ENCODE results near the gene ZNF341. TPM values are rescaled to one million over a fixed set of nuclear protein-coding genes. Genes with fewer than 3 reads are reported as not detected.

ZNF341 gene
- polyA plus RNA-seq, 1 donor from 2014 or later, result 1.2 TPM

DNA sequence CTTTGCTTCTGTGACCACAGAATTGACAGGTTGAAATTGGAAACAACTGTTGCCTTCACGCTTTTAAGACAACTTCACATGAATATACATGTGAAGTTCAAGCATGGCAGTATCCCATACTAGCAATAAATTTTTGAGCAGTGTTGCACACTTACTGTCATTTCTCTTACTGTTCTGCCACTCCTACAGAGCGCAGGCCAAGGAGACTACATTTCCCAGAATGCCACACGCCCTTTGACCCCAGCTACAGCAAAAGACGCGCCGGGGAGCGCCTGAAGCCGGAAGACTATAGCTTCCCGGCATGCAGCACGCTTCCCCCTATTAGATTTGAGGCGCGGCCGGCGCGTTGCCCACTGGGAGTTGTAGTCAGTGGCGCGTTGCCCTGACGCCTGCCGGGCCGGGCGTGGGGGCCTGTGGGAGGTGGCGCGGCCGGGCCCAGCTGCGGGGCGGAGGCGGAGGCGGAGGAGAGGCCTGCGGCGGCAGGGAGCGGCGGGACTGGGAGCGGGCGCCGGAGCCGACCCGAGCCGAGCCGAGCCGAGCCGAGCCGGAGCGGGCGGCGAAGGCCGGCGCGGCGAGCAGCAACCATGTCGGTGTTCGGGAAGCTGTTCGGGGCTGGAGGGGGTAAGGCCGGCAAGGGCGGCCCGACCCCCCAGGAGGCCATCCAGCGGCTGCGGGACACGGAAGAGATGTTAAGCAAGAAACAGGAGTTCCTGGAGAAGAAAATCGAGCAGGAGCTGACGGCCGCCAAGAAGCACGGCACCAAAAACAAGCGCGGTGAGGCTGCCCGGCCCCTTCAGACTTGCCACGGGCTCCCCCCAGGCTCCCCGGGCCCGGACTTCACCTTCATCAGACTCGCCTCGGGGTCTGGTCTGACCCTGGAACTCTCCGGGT is 79.3 kb downstream of the ZNF341 start, which contains the start of gene CHMP4B (continued):
- no peak for TF ChIP-seq REST (IDR thresholded peaks at IDR 0.05; ENCODE audit: borderline replicate concordance)

- Histone ChIP-seq H3F3A (ENCODE audit: insufficient read depth, low read length, poor library complexity, severe bottlenecking) (no peaks in the 10 kb centered on the region), H3K4me2 (ENCODE audit: low read length) (peak overlapping the region; percentile 86), H3K79me2 (replicated peaks; ENCODE audit: insufficient read depth, low read length) (peaks cover 45% of the 10 kb centered on the region), H2AFZ (ENCODE audit: low read depth, low read length) (peak overlapping the region; percentile 60), H3K9me2 (ENCODE audit: insufficient read depth, low read length) (no peaks in the 10 kb centered on the region), H3K9me3 (ENCODE audit: low read length) (no peaks in the 10 kb centered on the region), H3K9ac (ENCODE audit: low read length) (peak overlapping the region; percentile 85), H3K27me3 (ENCODE audit: insufficient read depth, low read depth, low read length) (no peaks in the 10 kb centered on the region), H3K27ac (ENCODE audit: low read length) (peak overlapping the region; percentile 63), H4K20me1 (ENCODE audit: insufficient read depth) (no peaks in the 10 kb centered on the region), H3K36me3 (ENCODE audit: insufficient read depth, low read length) (no peaks in the 10 kb centered on the region), H3K4me3 (ENCODE audit: low read length) (peak overlapping the region; percentile 95)
- no peak for TF ChIP-seq REST (IDR thresholded peaks at IDR 0.05; ENCODE audit: borderline replicate concordance)
These were observed 80.0 kb downstream of the ZNF341 start for GRCh38 chr20:33811776-33812151.

DNA sequence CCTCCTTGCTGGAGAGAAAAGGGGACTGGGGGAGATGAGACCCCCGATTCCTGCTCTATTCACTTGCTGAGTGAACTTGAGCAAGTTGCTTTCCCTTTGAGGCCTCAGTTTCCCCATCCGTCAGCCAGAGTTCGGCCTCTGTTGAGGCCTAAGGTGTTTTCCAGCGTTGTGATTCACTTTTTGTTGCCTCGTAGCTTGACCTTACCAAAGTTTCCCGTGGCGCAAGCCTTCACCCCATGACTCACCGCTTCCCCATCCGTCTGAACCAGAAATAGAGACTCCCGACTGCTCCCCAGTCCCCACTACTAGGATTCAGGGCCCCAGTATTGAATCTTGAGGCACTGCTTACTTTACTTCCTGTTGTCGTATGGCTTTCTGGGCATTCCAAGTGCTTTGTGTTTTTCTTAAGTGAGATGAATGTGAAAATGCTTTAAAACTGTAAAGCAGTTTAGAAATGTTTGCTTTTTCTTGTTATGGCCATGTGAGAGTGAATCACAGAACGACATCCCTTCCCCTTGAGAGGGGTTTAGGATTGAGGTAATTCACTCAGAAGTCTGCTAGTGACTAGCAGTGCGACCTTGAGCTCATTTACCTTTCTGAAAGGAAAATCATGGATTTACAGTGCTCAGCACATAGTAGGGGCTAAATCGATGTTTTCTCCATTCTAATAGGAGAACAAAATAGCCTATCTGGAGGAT is 80.5 kb downstream of the ZNF341 start:
- peak overlapping the region; percentile 85 for H3K9ac ChIP-seq (ENCODE audit: low read length)
- peaks cover 50% of the 10 kb centered on the region for H3K79me2 ChIP-seq (replicated peaks; ENCODE audit: insufficient read depth, low read length)
- no peaks in the 10 kb centered on the region for H3K36me3 ChIP-seq (ENCODE audit: insufficient read depth, low read length)
- H3K27me3 ChIP-seq (ENCODE audit: insufficient read depth, low read depth, low read length), result no peaks in the 10 kb centered on the region
- no peak for TF ChIP-seq RAD21 (conservative IDR thresholded peaks at IDR 0.05)
- TF ChIP-seq SMC3 (conservative IDR thresholded peaks at IDR 0.05; ENCODE audit: poor library complexity), result no peak
- no peak for TF ChIP-seq EP300 (conservative IDR thresholded peaks at IDR 0.05; ENCODE audit: poor library complexity, severe bottlenecking)
- TF ChIP-seq TAF1 (IDR thresholded peaks at IDR 0.05; ENCODE audit: low read depth), result no peak
- TF ChIP-seq MXI1 (conservative IDR thresholded peaks at IDR 0.05; ENCODE audit: poor library complexity, severe bottlenecking), result no peak
- TF ChIP-seq POLR2AphosphoS5 (IDR thresholded peaks at IDR 0.05), result no peak
- TF ChIP-seq EZH2 (IDR thresholded peaks at IDR 0.05; ENCODE audit: borderline replicate concordance, insufficient read depth, low read length, poor library complexity, severe bottlenecking), result no peak
- TF ChIP-seq CTCF (IDR thresholded peaks at IDR 0.05; ENCODE audit: poor library complexity, severe bottlenecking), result no peak
- TF ChIP-seq REST (IDR thresholded peaks at IDR 0.05; ENCODE audit: borderline replicate concordance), result no peak
- H3K4me3 ChIP-seq (ENCODE audit: low read length), result peak overlapping the region; percentile 95
- H3K27ac ChIP-seq (ENCODE audit: low read length), result peak overlapping the region; percentile 63
- H2AFZ ChIP-seq (ENCODE audit: low read depth, low read length), result peak overlapping the region; percentile 60
- no peaks in the 10 kb centered on the region for H3K9me2 ChIP-seq (ENCODE audit: insufficient read depth, low read length)
- no peaks in the 10 kb centered on the region for H3K9me3 ChIP-seq (ENCODE audit: low read length)
- H3K4me2 ChIP-seq (ENCODE audit: low read length), result peak overlapping the region; percentile 86
- H3F3A ChIP-seq (ENCODE audit: insufficient read depth, low read length, poor library complexity, severe bottlenecking), result no peaks in the 10 kb centered on the region
- no peaks in the 10 kb centered on the region for H4K20me1 ChIP-seq (ENCODE audit: insufficient read depth)

Measured in neural cell (in vitro differentiated cells).